GM12875 (cell line): Measurements from ENCODE around the gene DNAH7.

Source experiments
- H3K4me3 ChIP-seq: one replicate; pipeline ENCODE4 v1.5.1; 2011; ENCODE audit warnings: low read depth, low read length, control low read depth
- TF ChIP-seq, protein P1 (sequence below): IDR thresholded peaks from 2 replicates; pipeline ENCODE4 v1.5.1; 2011; ENCODE audit warnings: low read depth, mild to moderate bottlenecking, control low read depth, inconsistent platforms, low read length, moderate library complexity, borderline replicate concordance; ENCODE audit not compliant: insufficient read depth

The DNAH7 gene

DNA sequence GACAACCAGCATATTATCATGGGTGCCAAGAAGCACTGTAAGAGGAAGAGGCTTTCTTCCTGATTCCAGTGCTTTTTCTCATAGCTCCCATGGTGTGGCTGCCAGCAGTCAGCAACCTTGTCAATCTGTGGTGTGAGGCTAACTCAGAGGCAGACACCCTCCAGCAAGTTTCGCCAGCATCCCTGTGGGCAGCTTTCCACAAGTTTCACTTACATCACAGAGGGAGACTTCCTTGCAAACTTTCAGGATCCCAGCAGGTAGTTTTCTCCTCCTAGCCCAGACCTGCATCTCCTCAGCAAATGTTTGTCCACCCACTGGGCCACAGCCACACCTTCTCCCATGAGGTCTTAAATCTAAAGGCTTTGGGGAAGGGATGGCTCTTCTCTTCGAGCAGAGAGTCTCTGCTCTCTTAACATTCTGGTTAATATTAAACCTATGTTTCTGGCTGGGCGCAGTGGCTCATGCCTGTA lies 9.1 kb downstream of the DNAH7 start:
- TF ChIP-seq, protein P1, sequence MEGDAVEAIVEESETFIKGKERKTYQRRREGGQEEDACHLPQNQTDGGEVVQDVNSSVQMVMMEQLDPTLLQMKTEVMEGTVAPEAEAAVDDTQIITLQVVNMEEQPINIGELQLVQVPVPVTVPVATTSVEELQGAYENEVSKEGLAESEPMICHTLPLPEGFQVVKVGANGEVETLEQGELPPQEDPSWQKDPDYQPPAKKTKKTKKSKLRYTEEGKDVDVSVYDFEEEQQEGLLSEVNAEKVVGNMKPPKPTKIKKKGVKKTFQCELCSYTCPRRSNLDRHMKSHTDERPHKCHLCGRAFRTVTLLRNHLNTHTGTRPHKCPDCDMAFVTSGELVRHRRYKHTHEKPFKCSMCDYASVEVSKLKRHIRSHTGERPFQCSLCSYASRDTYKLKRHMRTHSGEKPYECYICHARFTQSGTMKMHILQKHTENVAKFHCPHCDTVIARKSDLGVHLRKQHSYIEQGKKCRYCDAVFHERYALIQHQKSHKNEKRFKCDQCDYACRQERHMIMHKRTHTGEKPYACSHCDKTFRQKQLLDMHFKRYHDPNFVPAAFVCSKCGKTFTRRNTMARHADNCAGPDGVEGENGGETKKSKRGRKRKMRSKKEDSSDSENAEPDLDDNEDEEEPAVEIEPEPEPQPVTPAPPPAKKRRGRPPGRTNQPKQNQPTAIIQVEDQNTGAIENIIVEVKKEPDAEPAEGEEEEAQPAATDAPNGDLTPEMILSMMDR = no peak
- no peak overlapping the region for H3K4me3 ChIP-seq

DNA sequence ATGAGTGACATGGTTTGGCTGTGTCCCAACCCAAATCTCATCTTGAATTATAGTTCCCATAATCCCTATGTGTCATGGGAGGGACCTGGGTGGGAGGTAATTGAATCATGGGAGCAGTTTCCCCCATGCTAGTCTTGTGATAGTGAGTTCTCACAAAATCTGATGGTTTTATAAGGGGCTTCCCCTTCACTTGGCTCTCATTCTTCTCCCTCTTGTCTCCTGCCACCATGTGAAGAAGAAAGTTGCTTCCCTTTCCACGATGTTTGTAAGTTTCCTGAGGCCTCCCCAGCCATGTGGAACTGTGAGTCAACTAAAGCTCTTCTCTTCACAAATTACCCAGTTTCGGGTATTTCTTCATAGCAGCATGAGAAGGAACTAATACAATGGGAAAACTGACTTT lies 14.0 kb downstream of the DNAH7 start:
- TF ChIP-seq, protein P1 = no peak
- H3K4me3 ChIP-seq = no peak overlapping the region

DNA sequence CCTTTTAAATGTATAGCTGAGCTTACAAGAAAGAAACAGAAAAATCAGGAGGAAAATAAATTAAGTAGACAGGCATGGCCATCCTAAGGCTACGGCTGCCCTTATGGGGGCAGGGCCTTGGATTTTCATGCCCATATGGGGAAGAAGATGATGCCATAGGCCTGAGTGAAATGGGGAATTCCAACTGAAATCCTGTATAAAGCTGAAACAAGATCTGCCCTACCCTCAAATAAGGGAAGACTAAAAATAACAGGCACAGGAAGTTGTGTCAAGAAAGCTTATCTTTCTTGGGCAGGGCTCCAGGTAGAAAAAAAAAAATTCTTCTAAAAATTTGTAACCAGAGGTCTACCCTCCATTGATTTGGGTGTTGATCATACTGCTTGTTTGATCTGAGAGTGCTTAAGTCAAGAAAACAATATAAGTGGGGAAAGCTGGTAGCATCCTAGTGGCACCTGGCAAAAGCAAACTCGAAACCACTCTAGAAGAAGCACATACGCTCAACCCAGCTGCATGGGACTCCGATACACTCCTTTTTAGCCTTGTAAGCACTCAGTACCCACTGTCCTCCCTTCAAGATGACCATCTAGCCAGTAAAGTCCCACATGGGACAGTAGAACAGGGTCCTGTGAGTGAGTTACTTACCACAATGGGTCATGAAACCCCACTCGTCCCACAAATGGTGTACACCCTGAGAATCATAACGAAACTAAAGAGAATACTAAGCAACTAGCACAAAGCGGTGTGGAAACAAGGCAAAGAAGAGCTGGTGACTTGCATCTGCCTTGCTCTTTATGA lies 22.3 kb downstream of the DNAH7 start:
- TF ChIP-seq, protein P1 = no peak
- no peak overlapping the region for H3K4me3 ChIP-seq

DNA sequence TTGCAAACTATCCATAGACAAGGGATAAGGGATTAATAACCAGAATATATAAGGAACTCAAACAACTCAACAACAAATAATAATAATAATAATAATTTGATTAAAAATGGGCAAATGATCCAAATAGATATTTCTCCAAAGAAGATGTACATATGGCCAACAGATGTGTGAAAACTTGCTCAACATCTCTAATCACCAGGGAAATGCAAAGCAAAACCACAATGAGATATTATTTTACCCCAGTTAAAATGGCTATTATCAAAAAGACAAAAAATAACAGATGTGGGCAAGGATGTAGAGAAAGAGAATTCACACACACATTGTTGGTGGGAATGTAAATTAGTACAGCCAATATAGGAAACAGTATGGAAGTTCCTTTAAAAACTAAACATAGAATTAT lies 26.9 kb downstream of the DNAH7 start:
- TF ChIP-seq, protein P1 = no peak
- no peak overlapping the region for H3K4me3 ChIP-seq

DNA sequence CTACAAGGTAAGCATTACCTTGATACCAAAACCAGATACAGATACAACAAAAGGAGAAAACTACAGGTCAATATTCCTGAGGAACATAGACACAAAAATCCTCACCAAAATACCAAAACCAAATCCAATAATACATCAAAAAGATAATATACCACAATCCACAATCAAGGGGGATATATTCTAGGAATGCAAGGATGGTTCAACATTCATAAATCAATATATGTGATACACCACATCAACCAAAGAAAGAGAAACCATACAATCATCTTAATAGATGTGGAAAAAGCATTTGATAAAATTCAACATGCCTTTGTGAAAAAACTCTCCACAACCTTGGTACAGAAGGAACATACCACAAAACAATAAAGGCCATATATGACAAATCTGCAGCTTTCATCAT lies 28.4 kb downstream of the DNAH7 start:
- H3K4me3 ChIP-seq = no peak overlapping the region
- TF ChIP-seq, protein P1 = no peak

DNA sequence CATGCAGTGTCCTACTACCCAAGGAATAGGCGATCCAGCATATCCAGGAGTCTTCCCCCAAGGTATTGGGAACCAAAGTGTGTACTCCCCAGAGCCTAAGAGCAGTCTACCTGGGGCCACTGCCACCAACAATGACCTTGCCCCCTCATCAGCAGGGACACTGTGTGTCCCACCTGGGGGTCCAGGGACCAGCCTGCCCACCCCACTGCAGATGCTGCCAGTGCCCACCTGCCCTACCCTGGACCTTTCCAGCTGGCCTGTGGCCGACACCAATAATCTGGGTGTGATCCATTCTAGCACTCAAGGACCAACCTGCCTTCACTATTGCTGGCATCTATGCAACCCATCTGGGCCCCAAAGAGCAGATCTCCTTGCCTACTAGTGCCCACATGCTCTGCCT lies 32.2 kb downstream of the DNAH7 start:
- no peak overlapping the region for H3K4me3 ChIP-seq
- TF ChIP-seq, protein P1 = no peak

DNA sequence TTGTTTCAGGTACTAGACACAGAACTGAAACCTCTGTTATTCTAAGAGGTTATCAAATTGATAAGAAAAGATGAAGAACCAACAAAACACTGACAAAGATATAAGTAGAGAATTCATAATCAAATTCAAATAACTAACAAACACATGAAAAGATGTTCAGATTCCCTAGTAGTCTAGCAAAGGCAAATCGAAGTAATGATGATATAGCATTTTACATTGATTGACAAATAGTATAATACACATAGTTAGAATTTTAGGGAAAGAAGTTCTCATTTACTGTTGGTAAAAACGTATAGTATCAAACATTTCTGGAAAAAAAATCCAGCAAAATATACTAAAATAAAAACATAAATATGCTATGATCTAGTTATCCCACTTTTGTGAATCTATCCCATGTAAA lies 50.6 kb downstream of the DNAH7 start:
- TF ChIP-seq, protein P1 = no peak
- no peak overlapping the region for H3K4me3 ChIP-seq
